Panc1 (cell line): ENCODE measurements around the gene RASGEF1B. TPM values are rescaled to one million over a fixed set of nuclear protein-coding genes. Genes with fewer than 3 reads are reported as not detected.

Experiments
- ATAC-seq: fragments of 200-7000 bp; cut with Tn5 transposase; 2 replicates; pipeline ENCODE4 v1.9.1; 2020; ENCODE audit warnings: mild to moderate bottlenecking, moderate library complexity
- BruUV-seq: library from RNA; stranded (reverse); fragments of 400-500 nt; replicated peaks from 2 replicates; lab custom pipeline; 2021; lab: Mats Ljungman, UMichigan
- CTCF ChIA-PET: fragments of 300-600 bp; sonication (Branson Sonifier 250); formaldehyde crosslinking; loops from one replicate; lab custom pipeline; 2022; ENCODE audit warnings: antibody characterized with exemption; lab: Charles Lee
- POLR2A ChIA-PET: fragments of 300-600 bp; sonication (Branson Sonifier 250); formaldehyde crosslinking; loops from one replicate; lab custom pipeline; 2022; ENCODE audit warnings: antibody characterized with exemption; lab: Charles Lee
- DNase-seq: peaks from one replicate; pipeline ENCODE4 v3.0.0-alpha.2; 2010; ENCODE audit warnings: low read depth, low spot score
- H3K27ac ChIP-seq: 2 replicates; pipeline ENCODE4 v1.5.1; 2011; ENCODE audit warnings: mild to moderate bottlenecking, low read length, inconsistent platforms
- H3K27me3 ChIP-seq: fragments of 200-500 bp; sonication (Bioruptor generic); 2 replicates; pipeline ENCODE4 v1.6.0; 2014; ENCODE audit warnings: low read length, inconsistent platforms; ENCODE audit not compliant: control insufficient read depth, insufficient read depth
- H3K36me3 ChIP-seq: fragments of 200-500 bp; sonication (Bioruptor generic); 2 replicates; pipeline ENCODE4 v1.5.1; 2014; ENCODE audit warnings: inconsistent platforms, mild to moderate bottlenecking, low read length, moderate library complexity; ENCODE audit not compliant: control insufficient read depth, insufficient read depth
- H3K4me1 ChIP-seq: 2 replicates; pipeline ENCODE4 v1.5.1; 2011; ENCODE audit warnings: inconsistent platforms, mild to moderate bottlenecking, low read length, moderate library complexity; ENCODE audit not compliant: control insufficient read depth, insufficient read depth
- H3K4me3 ChIP-seq, 2 experiments: 2 replicates each; pipeline ENCODE4 v1.5.1; 2011 to 2012; ENCODE audit warnings: low read depth in 2 of 2, low read length in 2 of 2, mild to moderate bottlenecking in 2 of 2, inconsistent platforms in 1 of 2, moderate library complexity in 1 of 2
- H3K9me3 ChIP-seq: fragments of 200-500 bp; sonication (Bioruptor generic); 2 replicates; pipeline ENCODE4 v1.5.1; 2014; ENCODE audit warnings: low read depth, mild to moderate bottlenecking, inconsistent platforms, low read length, moderate library complexity; ENCODE audit not compliant: control insufficient read depth, insufficient read depth
- CTCF ChIP-seq: fragments of 450-650 bp; IDR thresholded peaks from 2 replicates; pipeline ENCODE4 v1.5.1; 2017; ENCODE audit warnings: mild to moderate bottlenecking
- POLR2AphosphoS5 ChIP-seq: IDR thresholded peaks from 2 replicates; pipeline ENCODE4 v1.6.1; 2012; ENCODE audit warnings: mild to moderate bottlenecking, low read depth, low read length, moderate library complexity
- REST ChIP-seq, 2 experiments: IDR thresholded peaks; 2 replicates each; pipeline ENCODE4 v1.6.1; 2011 to 2012; ENCODE audit warnings: low read depth in 2 of 2, control low read depth in 1 of 2, low read length in 1 of 2, mild to moderate bottlenecking in 1 of 2, moderate library complexity in 1 of 2; ENCODE audit not compliant: insufficient read depth in 1 of 2
- SIN3A ChIP-seq: IDR thresholded peaks from 2 replicates; pipeline ENCODE4 v1.6.1; 2012; ENCODE audit warnings: low read depth, mild to moderate bottlenecking, low read length, moderate library complexity, borderline replicate concordance; ENCODE audit not compliant: insufficient read depth
- TCF7L2 ChIP-seq: IDR thresholded peaks from 2 replicates; pipeline ENCODE4 v1.6.1; 2011; ENCODE audit warnings: mild to moderate bottlenecking, low read depth, low read length, inconsistent platforms
- in situ Hi-C: cut with HindIII; loops from 2 replicates; pipeline ENCODE4 v1.10.0; 2016; ENCODE audit warnings: low sequenced_read_pairs, low pct_unique_long_range_greater_than_20kb
- intact Hi-C: fragments of 100-400 bp; cut with micrococcal nuclease; formaldehyde crosslinking; loops from one replicate; pipeline ENCODE4 v1.10.0; 2022; ENCODE audit not compliant: unreplicated experiment
- total RNA-seq: library from RNA; stranded (reverse); gene quantifications from one replicate; pipeline ENCODE4 v1.2.1, GENCODE V29; 2021; ENCODE audit not compliant: unreplicated experiment

Gene RASGEF1B
- total RNA-seq, 1 experiment from 2014 or later: not detected

DNA sequence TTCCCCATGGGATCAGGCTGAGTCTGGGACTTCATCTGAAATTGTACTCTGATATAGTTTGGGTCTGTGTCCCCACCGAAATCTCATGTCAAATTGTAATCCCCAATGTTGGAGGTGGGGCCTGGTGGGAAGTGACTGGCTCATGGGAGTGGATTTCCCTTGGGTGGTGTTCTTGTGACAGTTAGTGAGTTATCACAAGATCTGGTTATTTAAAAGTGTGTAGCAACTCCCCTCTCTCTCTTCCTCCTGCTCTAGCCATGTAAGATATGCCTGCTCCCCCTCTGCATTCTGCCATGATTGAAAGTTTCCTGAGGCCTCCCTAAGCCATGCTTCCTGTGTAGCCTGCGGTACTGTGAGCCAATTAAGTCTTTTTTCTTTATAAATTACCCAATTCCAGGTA is 61.0 kb downstream of the RASGEF1B start:
- no TSS peak for BruUV-seq
- in situ Hi-C loops: no loop called here

DNA sequence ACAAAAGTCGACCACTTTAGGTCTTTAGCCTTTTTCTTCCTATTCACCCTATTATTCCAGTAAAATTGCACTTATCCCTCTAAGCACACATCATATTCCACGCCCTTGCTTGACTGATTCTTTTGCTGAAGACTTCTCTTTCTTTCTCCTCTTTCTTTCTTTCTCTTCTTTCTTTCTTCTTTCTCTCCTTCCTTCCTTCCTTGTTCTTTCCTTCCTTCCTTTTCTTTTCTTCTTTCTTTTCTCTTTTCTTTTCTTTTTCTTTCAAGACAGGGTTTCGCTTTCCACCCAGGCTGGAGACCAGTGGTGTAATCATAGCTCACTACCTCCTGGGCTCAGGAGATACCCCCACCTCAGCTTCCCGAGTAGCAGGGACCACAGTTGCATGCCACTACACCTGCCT is 61.9 kb downstream of the RASGEF1B start:
- intact Hi-C loops (loop anchor here (5.0 kb wide), 1 partner anchor 57 kb away; no protein-coding TSS in a partner anchor), in situ Hi-C loops (no loop called here)
- no TSS peak for BruUV-seq
- no peak overlapping the region for H3K4me3 ChIP-seq
- no peak for DNase-seq
- CTCF ChIA-PET: no interaction called here
- ATAC-seq: no peak
- no peaks in the 10 kb centered on the region; the same call in 1 of the 2 replicates for H3K27me3 ChIP-seq
- no peaks in the 10 kb centered on the region for H3K4me1 ChIP-seq
- H3K27ac ChIP-seq: no peak overlapping the region
- TF ChIP-seq SIN3A: no peak
- TF ChIP-seq POLR2AphosphoS5: no peak
- TF ChIP-seq TCF7L2: no peak
- no peak for TF ChIP-seq CTCF
- no peak for TF ChIP-seq REST (IDR thresholded peaks at IDR 0.05; ENCODE audit: insufficient read depth in 1 of 2, low read depth in 2 of 2, low read length in 1 of 2)
- POLR2A ChIA-PET: no interaction called here
- H3K9me3 ChIP-seq: no peaks in the 10 kb centered on the region
- no peaks in the 10 kb centered on the region for H3K36me3 ChIP-seq

More for the DNA sequence above, 61.0 kb downstream of the RASGEF1B start:
- CTCF ChIA-PET: no interaction called here
- Histone ChIP-seq H3K27me3 (no peaks in the 10 kb centered on the region; the same call in 1 of the 2 replicates), H3K4me1 (no peaks in the 10 kb centered on the region), H3K27ac (no peak overlapping the region), H3K9me3 (no peaks in the 10 kb centered on the region), H3K36me3 (no peaks in the 10 kb centered on the region), H3K4me3 (no peak overlapping the region)
- ATAC-seq (no peak), DNase-seq (no peak)
- TF ChIP-seq REST (IDR thresholded peaks at IDR 0.05; ENCODE audit: insufficient read depth in 1 of 2, low read depth in 2 of 2, low read length in 1 of 2): no peak
- no peak for TF ChIP-seq POLR2AphosphoS5
- TF ChIP-seq SIN3A: no peak
- no peak for TF ChIP-seq TCF7L2
- TF ChIP-seq CTCF: no peak
- POLR2A ChIA-PET: no interaction called here
- intact Hi-C loops: no loop called here
